ENCODE results near the gene NOS1. TPM values are rescaled to one million over a fixed set of nuclear protein-coding genes. Genes with fewer than 3 reads are reported as not detected.

The NOS1 gene
- total and polyA plus RNA-seq, 2 of the 8 experiments (the other 6 are each of a cell fraction or from before 2014, with no cell fraction given), result 1.5 to 2.0 TPM

DNA sequence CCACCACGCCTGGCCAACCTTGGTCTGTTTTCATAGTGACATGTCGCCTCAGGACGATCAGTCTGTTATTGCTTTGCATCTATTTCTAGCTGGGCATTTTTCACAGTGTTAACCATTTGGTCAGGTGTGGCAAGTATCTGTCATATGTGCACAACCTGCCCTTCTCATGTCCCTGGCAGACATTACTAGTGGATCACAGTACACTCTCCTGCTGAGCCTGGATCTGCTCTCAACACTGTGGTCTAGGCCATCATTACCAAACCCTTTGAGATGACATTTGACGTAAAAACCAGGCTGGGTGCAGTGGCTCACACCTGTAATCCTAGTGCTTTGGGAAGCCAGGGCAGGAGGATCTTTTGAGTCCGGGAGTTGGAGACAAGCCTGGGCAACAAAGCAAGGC is 29.4 kb upstream of the NOS1 start:
- no peak overlapping the region for H3K4me2 ChIP-seq (ENCODE audit: insufficient read depth in 1 of 2, low read depth in 2 of 2, low read length in 2 of 2)
- H3K9ac ChIP-seq (replicated peaks in 1 of 4; ENCODE audit: extremely low read depth in 1 of 4, low read depth in 3 of 4, low read length in 3 of 4), result no peak overlapping the region
- ChIA-PET CTCF (ENCODE audit: partially characterized antibody) (interaction anchor here (1.3 kb wide), 1 partner anchor 11 kb away, joined by 6 read pairs; no protein-coding TSS in a partner anchor), POLR2A (ENCODE audit: partially characterized antibody) (no interaction called here)
- H2BK5ac ChIP-seq (ENCODE audit: low read depth, low read length), result no peak overlapping the region
- H4K20me1 ChIP-seq (replicated peaks in 1 of 2; ENCODE audit: control insufficient read depth in 1 of 2, insufficient read depth in 2 of 2, low read length in 2 of 2), result no peaks in the 10 kb centered on the region
- H3K27me3 ChIP-seq (replicated peaks in 1 of 4; ENCODE audit: control insufficient read depth in 3 of 4, extremely low read depth in 1 of 4, insufficient read depth in 3 of 4, low read length in 3 of 4), result no peaks in the 10 kb centered on the region
- WGBS, 2 experiments (ENCODE audit: extremely low coverage in 1 of 2, insufficient coverage in 1 of 2, insufficient read length in 1 of 2, insufficient replicate concordance in 2 of 2, low coverage in 1 of 2, low lambda C conversion rate in 2 of 2, missing lambda C conversion rate in 1 of 2), result 86% methylated on average over 5 of the region's 5 CpGs; no CpG with 5 or more reads in 1 of the 2 experiments
- H3K36me3 ChIP-seq (ENCODE audit: control insufficient read depth in 2 of 4, insufficient read depth in 4 of 4, low read length in 3 of 4), result no peaks in the 10 kb centered on the region
- no peaks in the 10 kb centered on the region for H3K79me2 ChIP-seq (ENCODE audit: control insufficient read depth in 1 of 2, insufficient read depth in 2 of 2, low read length in 2 of 2)
- no peaks in the 10 kb centered on the region; the same call in 1 of the 2 replicates for H3K23me2 ChIP-seq (ENCODE audit: low read depth, low read length)
- H3K4me1 ChIP-seq (replicated peaks in 1 of 4; ENCODE audit: control insufficient read depth in 3 of 4, insufficient read depth in 4 of 4, low read length in 3 of 4), result 0 out of 7 replicates have a peak, but pooled peaks cover 0 to 2% (median 0%) of the 10 kb centered on the region in 4 experiments
- H3K56ac ChIP-seq (replicated peaks; ENCODE audit: insufficient read length, low read depth, low read length), result no peak overlapping the region
- no peak overlapping the region for H4K91ac ChIP-seq (replicated peaks; ENCODE audit: insufficient read length, low read length)
- no peak overlapping the region for H3K4ac ChIP-seq (replicated peaks; ENCODE audit: insufficient read length, low read depth, low read length)
- no peak overlapping the region for H2AK5ac ChIP-seq (ENCODE audit: low read depth, low read length)
- H3K23ac ChIP-seq (ENCODE audit: insufficient read length), result no peak overlapping the region
- H3K4me3 ChIP-seq (ENCODE audit: extremely low read depth in 1 of 4, insufficient read depth in 2 of 4, low read depth in 3 of 4, low read length in 4 of 4), result no peak overlapping the region
- no peak overlapping the region for H2BK12ac ChIP-seq (ENCODE audit: low read depth, low read length)
- no peak overlapping the region for H2AFZ ChIP-seq (ENCODE audit: low read length)
- no peak overlapping the region for H4K5ac ChIP-seq (ENCODE audit: insufficient read length, low read depth, low read length)
- no peak overlapping the region for H4K8ac ChIP-seq (ENCODE audit: extremely low read depth, insufficient read depth, low read length)
- H3K9me3 ChIP-seq (ENCODE audit: insufficient read depth in 2 of 2, low read depth in 1 of 2, low read length in 1 of 2), result no peaks in the 10 kb centered on the region
- H3K79me1 ChIP-seq (ENCODE audit: low read depth, low read length), result no peaks in the 10 kb centered on the region
- H3K14ac ChIP-seq (ENCODE audit: insufficient read length), result no peak overlapping the region
- no peak overlapping the region for H2BK120ac ChIP-seq (replicated peaks; ENCODE audit: low read depth, low read length)
- H2BK20ac ChIP-seq (ENCODE audit: low read length), result no peak overlapping the region
- H3K18ac ChIP-seq (ENCODE audit: extremely low read depth, low read length), result no peak overlapping the region
- no peak for DNase-seq (ENCODE audit: low read depth in 1 of 2, low spot score in 2 of 2)
- H2BK15ac ChIP-seq (ENCODE audit: low read length), result no peak overlapping the region
- FAIRE-seq, result no peak
- H3K27ac ChIP-seq (ENCODE audit: low read depth, low read length), result no peak overlapping the region
- no peak for TF ChIP-seq EGR1 (IDR thresholded peaks at IDR 0.05; ENCODE audit: borderline replicate concordance, low read depth, low read length)
- no peak for TF ChIP-seq CBX8 (IDR thresholded peaks at IDR 0.05; ENCODE audit: borderline replicate concordance, low read depth, low read length)
- TF ChIP-seq PHF8 (conservative IDR thresholded peaks at IDR 0.05; ENCODE audit: low read depth, low read length), result no peak
- no peak for TF ChIP-seq KDM4A (IDR thresholded peaks at IDR 0.05; ENCODE audit: low read depth, low read length, severe bottlenecking)
- TF ChIP-seq SIN3A (conservative IDR thresholded peaks at IDR 0.05 in 1 of 2, IDR thresholded peaks at IDR 0.05 in 1 of 2; ENCODE audit: low read depth in 1 of 2, low read length in 2 of 2), result no peak
- TF ChIP-seq MAFK (IDR thresholded peaks at IDR 0.05; ENCODE audit: low read depth, low read length), result no peak
- no peak for TF ChIP-seq CTBP2 (IDR thresholded peaks at IDR 0.05; ENCODE audit: borderline replicate concordance, insufficient read depth, insufficient read length, low read length)
- TF ChIP-seq POU5F1 (IDR thresholded peaks at IDR 0.05; ENCODE audit: low read depth, low read length), result no peak
- TF ChIP-seq SP1 (IDR thresholded peaks at IDR 0.05; ENCODE audit: low read depth, low read length), result no peak
- TF ChIP-seq, protein P1, sequence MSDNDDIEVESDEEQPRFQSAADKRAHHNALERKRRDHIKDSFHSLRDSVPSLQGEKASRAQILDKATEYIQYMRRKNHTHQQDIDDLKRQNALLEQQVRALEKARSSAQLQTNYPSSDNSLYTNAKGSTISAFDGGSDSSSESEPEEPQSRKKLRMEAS (IDR thresholded peaks at IDR 0.05), result no peak
- TF ChIP-seq YY1 (IDR thresholded peaks at IDR 0.05; ENCODE audit: low read depth, low read length), result no peak
- no peak for TF ChIP-seq RXRA (IDR thresholded peaks at IDR 0.05; ENCODE audit: insufficient read depth, low read depth, low read length)
- no peak for TF ChIP-seq GABPA (IDR thresholded peaks at IDR 0.05; ENCODE audit: borderline replicate concordance, insufficient read depth, low read length)
- TF ChIP-seq POLR2A (IDR thresholded peaks at IDR 0.05; ENCODE audit: control extremely low read depth in 1 of 2, low read depth in 2 of 2, low read length in 2 of 2), result no peak
- TF ChIP-seq SUZ12 (IDR thresholded peaks at IDR 0.05; ENCODE audit: low read length), result no peak

Data from H1 (cell line).